ENCODE data around the gene OR6C65. TPM values are rescaled to one million over a fixed set of nuclear protein-coding genes. Genes with fewer than 3 reads are reported as not detected.

The OR6C65 gene
- total RNA-seq, 6 experiments from 2014 or later, result not detected

GRCh38 chr12:55445357-55445756, 45.0 kb downstream of the OR6C65 start:
- H3K36me3 Mint-ChIP-seq (ENCODE audit: low read depth), result no peaks in the 10 kb centered on the region
- H3K4me3 Mint-ChIP-seq, result no peak overlapping the region
- no peaks in the 10 kb centered on the region for H3K4me1 Mint-ChIP-seq (ENCODE audit: low read depth)
- no peak for TF ChIP-seq CTCF (IDR thresholded peaks at IDR 0.05)
- no peak overlapping the region for H3K27ac Mint-ChIP-seq
- DNase-seq, result no peak
- no peaks in the 10 kb centered on the region for H3K27me3 Mint-ChIP-seq (ENCODE audit: insufficient read depth)
- H3K9me3 Mint-ChIP-seq, result peaks cover 27% of the 10 kb centered on the region

- no peak for TF ChIP-seq CTCF (IDR thresholded peaks at IDR 0.05)
- H3K4me1 Mint-ChIP-seq (ENCODE audit: low read depth), result no peaks in the 10 kb centered on the region
- no peak for DNase-seq
- H3K9me3 Mint-ChIP-seq, result peaks cover 17% of the 10 kb centered on the region
- no peak overlapping the region for H3K4me3 Mint-ChIP-seq
- no peaks in the 10 kb centered on the region for H3K36me3 Mint-ChIP-seq (ENCODE audit: low read depth)
- no peaks in the 10 kb centered on the region for H3K27me3 Mint-ChIP-seq (ENCODE audit: insufficient read depth)
- H3K27ac Mint-ChIP-seq, result no peak overlapping the region
These were observed 46.0 kb downstream of the OR6C65 start for GRCh38 chr12:55446326-55446725.

GRCh38 chr12:55448825-55449224, 48.5 kb downstream of the OR6C65 start:
- no peak for DNase-seq
- Mint-ChIP-seq H3K27me3 (ENCODE audit: insufficient read depth) (no peaks in the 10 kb centered on the region), H3K27ac (no peak overlapping the region), H3K36me3 (ENCODE audit: low read depth) (no peaks in the 10 kb centered on the region), H3K9me3 (peaks cover 8% of the 10 kb centered on the region; the same call in 1 of the 2 replicates), H3K4me3 (no peak overlapping the region), H3K4me1 (ENCODE audit: low read depth) (no peaks in the 10 kb centered on the region)
- TF ChIP-seq CTCF (IDR thresholded peaks at IDR 0.05), result no peak

Other genes starting within 250 kb of the OR6C65 start
- not detected for gene OR10A7, start 179.5 kb upstream of the OR6C65 start, total RNA-seq (2021; fragmentation: NEBNext Ultra II Directional; extraction: Animal tissue kit (Norgen Biotek cat#: 25700))
- not detected for gene OR6C74, start 155.9 kb upstream of the OR6C65 start, total RNA-seq (2021; fragmentation: NEBNext Ultra II Directional; extraction: Animal tissue kit (Norgen Biotek cat#: 25700))
- not detected for gene OR6C6, start 104.0 kb upstream of the OR6C65 start, total RNA-seq (2021; fragmentation: NEBNext Ultra II Directional; extraction: Animal tissue kit (Norgen Biotek cat#: 25700))
- not detected for gene OR6C1, start 86.2 kb upstream of the OR6C65 start, total RNA-seq (2021; fragmentation: NEBNext Ultra II Directional; extraction: Animal tissue kit (Norgen Biotek cat#: 25700))
- not detected for gene OR6C3, start 69.8 kb upstream of the OR6C65 start, total RNA-seq (2021; fragmentation: NEBNext Ultra II Directional; extraction: Animal tissue kit (Norgen Biotek cat#: 25700))
- not detected for gene OR6C75, start 37.6 kb upstream of the OR6C65 start, total RNA-seq (2021; fragmentation: NEBNext Ultra II Directional; extraction: Animal tissue kit (Norgen Biotek cat#: 25700))
- gene OR6C76, start 25.7 kb downstream of the OR6C65 start, total RNA-seq (2021; fragmentation: NEBNext Ultra II Directional; extraction: Animal tissue kit (Norgen Biotek cat#: 25700)), result not detected
- gene OR6C2, start 43.5 kb downstream of the OR6C65 start, total RNA-seq (2021; fragmentation: NEBNext Ultra II Directional; extraction: Animal tissue kit (Norgen Biotek cat#: 25700)), result not detected
- gene OR6C70, start 69.6 kb downstream of the OR6C65 start, total RNA-seq (2021; fragmentation: NEBNext Ultra II Directional; extraction: Animal tissue kit (Norgen Biotek cat#: 25700)), result not detected
- gene OR6C68, start 91.8 kb downstream of the OR6C65 start, total RNA-seq (2021; fragmentation: NEBNext Ultra II Directional; extraction: Animal tissue kit (Norgen Biotek cat#: 25700)), result not detected
- gene OR6C4, start 149.1 kb downstream of the OR6C65 start, total RNA-seq (2021; fragmentation: NEBNext Ultra II Directional; extraction: Animal tissue kit (Norgen Biotek cat#: 25700)), result not detected
- not detected for gene OR2AP1, start 171.9 kb downstream of the OR6C65 start, total RNA-seq (2021; fragmentation: NEBNext Ultra II Directional; extraction: Animal tissue kit (Norgen Biotek cat#: 25700))
- not detected for gene OR10P1, start 236.4 kb downstream of the OR6C65 start, total RNA-seq (2021; fragmentation: NEBNext Ultra II Directional; extraction: Animal tissue kit (Norgen Biotek cat#: 25700))

All from HFFc6 (cell line).